ENCODE data around the gene SLC43A1.
A peak's percentile ranks its signal among the peaks of the same experiment; 100 is the strongest.

DNA sequence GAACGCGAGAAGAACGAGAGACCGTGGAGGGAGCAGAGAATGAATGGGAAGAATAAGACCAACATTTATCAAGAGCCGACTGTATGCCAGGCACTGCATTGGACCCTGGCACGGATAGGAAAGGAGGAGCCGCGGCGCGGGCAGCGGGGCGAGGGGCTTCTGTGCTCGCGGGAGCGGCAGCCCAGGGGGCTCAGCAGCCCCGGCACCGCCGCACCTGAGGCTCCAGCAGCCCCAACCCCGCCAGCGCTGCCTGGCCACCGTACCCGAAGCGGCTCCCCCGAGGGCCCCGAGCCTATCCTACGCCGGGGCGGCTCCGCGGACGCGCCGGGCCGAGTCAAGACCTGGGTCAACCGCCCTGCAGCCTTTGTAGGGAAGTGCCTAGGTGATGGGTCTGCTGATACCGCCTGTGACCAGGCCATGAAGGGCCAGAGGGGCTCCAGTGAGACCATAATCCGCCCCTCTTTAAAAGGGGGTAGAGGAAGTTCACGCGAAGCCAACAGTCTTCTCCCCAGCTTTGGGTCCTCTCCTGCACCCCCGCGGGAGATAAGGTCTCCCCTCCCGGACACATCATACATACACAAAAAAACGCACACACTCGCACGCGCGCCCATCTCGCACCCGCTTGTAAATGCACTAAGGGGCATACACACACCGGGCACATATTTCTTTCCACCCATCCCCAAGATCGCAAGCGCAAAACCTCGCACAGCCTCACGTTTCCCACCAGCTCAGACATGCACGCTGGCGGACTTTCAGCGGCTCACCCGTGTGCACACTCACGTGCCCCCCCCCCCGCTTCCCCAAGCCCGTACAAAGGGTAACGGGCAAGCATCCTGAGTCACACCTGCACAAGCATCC is 56.1 kb downstream of the SLC43A1 start:
- TF ChIP-seq, protein P1, sequence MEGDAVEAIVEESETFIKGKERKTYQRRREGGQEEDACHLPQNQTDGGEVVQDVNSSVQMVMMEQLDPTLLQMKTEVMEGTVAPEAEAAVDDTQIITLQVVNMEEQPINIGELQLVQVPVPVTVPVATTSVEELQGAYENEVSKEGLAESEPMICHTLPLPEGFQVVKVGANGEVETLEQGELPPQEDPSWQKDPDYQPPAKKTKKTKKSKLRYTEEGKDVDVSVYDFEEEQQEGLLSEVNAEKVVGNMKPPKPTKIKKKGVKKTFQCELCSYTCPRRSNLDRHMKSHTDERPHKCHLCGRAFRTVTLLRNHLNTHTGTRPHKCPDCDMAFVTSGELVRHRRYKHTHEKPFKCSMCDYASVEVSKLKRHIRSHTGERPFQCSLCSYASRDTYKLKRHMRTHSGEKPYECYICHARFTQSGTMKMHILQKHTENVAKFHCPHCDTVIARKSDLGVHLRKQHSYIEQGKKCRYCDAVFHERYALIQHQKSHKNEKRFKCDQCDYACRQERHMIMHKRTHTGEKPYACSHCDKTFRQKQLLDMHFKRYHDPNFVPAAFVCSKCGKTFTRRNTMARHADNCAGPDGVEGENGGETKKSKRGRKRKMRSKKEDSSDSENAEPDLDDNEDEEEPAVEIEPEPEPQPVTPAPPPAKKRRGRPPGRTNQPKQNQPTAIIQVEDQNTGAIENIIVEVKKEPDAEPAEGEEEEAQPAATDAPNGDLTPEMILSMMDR (conservative IDR thresholded peaks at IDR 0.05 in 1 of 2, IDR thresholded peaks at IDR 0.05 in 1 of 2; ENCODE audit: extremely low read depth in 1 of 2, insufficient read depth in 1 of 2, low read depth in 1 of 2, low read length in 2 of 2) = no peak
- peak; percentile 85 for TF ChIP-seq EZH2 (IDR thresholded peaks at IDR 0.05; ENCODE audit: borderline replicate concordance, low read length)

All from mammary epithelial cell (primary cell).